ENCODE results near the gene CALB2. TPM values are rescaled to one million over a fixed set of nuclear protein-coding genes. Genes with fewer than 3 reads are reported as not detected.
"Not testable (repeated sequence)": the region's sequence is repeated elsewhere in the genome, so short reads cannot be mapped to it uniquely, and the experiment has no call there.

Gene CALB2, protein sequence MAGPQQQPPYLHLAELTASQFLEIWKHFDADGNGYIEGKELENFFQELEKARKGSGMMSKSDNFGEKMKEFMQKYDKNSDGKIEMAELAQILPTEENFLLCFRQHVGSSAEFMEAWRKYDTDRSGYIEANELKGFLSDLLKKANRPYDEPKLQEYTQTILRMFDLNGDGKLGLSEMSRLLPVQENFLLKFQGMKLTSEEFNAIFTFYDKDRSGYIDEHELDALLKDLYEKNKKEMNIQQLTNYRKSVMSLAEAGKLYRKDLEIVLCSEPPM
- 0.96 and 2.2 TPM in 2 replicates for total RNA-seq
- long read RNA-seq = 0 reads

DNA sequence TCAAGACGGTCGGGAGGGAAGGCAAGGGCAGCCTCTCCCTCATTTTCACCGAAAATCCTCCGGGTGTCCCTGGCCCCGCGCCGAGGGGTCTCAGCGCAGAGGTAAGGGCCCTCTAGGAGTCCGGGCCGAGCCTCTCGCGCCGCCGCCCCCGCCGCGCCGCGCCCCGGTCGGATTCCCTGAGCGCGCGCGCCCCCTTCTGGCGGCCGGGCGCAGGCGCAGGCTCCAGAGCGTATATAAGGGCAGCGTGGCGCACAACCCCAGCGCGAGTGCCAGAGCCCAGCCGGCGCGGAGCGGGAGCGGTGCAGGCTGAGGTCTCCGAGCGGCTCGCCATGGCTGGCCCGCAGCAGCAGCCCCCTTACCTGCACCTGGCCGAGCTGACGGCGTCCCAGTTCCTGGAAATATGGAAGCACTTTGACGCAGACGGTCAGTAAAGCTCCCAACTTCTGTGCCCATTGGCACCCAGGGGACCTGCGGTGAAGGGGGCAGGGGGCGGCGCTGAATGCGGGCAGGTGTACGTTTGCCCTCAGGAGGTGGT lies at the start of gene CALB2:
CALB2 (plus strand) TSS at position 260 of the 535 bp plus-strand sequence; CDS start at position 330, 70 bp downstream.
- Mint-ChIP-seq H3K4me1 (ENCODE audit: low read depth) (peaks cover 2% of the 10 kb centered on the region), H3K27ac (no peak within 1 kb of the TSS), H3K9me3 (ENCODE audit: low read depth) (no peaks in the 10 kb centered on the region), H3K36me3 (ENCODE audit: insufficient read depth) (no peaks in the 10 kb centered on the region), H3K4me3 (ENCODE audit: low read depth) (peak within 1 kb of the TSS; percentile 50), H3K27me3 (peaks cover 63% of the 10 kb centered on the region)
- peak; percentile 75 for DNase-seq (ENCODE audit: low spot score, unreplicated experiment)
- TF ChIP-seq, protein P1, sequence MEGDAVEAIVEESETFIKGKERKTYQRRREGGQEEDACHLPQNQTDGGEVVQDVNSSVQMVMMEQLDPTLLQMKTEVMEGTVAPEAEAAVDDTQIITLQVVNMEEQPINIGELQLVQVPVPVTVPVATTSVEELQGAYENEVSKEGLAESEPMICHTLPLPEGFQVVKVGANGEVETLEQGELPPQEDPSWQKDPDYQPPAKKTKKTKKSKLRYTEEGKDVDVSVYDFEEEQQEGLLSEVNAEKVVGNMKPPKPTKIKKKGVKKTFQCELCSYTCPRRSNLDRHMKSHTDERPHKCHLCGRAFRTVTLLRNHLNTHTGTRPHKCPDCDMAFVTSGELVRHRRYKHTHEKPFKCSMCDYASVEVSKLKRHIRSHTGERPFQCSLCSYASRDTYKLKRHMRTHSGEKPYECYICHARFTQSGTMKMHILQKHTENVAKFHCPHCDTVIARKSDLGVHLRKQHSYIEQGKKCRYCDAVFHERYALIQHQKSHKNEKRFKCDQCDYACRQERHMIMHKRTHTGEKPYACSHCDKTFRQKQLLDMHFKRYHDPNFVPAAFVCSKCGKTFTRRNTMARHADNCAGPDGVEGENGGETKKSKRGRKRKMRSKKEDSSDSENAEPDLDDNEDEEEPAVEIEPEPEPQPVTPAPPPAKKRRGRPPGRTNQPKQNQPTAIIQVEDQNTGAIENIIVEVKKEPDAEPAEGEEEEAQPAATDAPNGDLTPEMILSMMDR (IDR thresholded peaks at IDR 0.05; ENCODE audit: unreplicated experiment) = peak; percentile 99

DNA sequence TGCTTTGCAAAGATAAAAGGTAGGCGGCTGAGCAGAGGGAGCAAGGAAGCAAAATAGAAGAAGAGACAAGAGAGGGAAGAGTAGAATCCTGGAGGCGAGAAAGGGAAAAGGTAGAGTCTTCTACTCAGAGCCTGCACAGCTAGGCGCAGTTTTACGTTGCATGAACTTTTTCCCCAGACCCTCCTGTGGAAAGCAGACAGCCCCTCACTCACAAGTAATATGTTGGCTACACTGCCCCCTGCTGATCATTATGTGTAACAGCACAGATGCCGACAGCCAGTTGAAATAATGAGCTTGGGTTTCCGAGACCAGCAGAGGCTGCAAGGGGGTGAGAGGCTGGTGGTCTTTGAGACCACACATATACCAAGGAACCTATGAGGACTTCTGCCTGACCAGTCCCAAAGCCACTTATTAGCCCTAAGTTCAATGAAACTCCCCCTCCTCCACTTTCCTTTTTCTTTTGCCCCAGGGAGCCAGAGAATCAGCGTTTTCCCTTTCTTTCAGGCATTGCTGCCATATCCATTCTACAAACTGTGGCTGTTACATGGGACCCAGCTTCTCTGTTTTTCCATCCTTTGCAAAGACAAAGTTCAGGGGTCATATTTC lies 46.9 kb upstream of the CALB2 start:
- DNase-seq (ENCODE audit: low spot score, unreplicated experiment) = peak; percentile 30
- H3K4me1 Mint-ChIP-seq (ENCODE audit: low read depth) = no peaks in the 10 kb centered on the region
- no peak overlapping the region for H3K27ac Mint-ChIP-seq
- H3K36me3 Mint-ChIP-seq (ENCODE audit: insufficient read depth) = no peaks in the 10 kb centered on the region
- H3K9me3 Mint-ChIP-seq (ENCODE audit: low read depth) = no peaks in the 10 kb centered on the region
- H3K4me3 Mint-ChIP-seq (ENCODE audit: low read depth) = no peak overlapping the region
- TF ChIP-seq, protein P1 (IDR thresholded peaks at IDR 0.05; ENCODE audit: unreplicated experiment) = peak; percentile 84
- H3K27me3 Mint-ChIP-seq = peaks cover 39% of the 10 kb centered on the region

DNA sequence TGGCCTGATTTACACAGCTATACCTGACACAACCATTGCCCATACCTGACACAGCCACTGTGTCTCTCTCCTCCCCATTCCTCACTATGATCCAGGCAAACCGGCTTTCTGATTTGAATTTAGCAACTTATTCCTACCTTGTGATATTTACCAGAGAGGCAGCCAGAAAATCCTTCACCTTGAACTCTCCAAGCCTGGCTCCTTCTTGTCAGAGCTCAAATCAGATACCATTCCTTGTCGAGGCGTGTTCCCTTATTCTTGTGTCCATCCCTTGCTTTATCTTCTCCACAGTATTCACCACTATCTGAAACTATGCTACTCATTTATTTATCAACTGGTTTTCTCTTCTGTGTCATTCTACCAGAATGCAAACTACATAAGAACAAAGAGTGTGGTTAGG lies 44.9 kb upstream of the CALB2 start:
- DNase-seq (ENCODE audit: low spot score, unreplicated experiment) = not testable (repeated sequence)

DNA sequence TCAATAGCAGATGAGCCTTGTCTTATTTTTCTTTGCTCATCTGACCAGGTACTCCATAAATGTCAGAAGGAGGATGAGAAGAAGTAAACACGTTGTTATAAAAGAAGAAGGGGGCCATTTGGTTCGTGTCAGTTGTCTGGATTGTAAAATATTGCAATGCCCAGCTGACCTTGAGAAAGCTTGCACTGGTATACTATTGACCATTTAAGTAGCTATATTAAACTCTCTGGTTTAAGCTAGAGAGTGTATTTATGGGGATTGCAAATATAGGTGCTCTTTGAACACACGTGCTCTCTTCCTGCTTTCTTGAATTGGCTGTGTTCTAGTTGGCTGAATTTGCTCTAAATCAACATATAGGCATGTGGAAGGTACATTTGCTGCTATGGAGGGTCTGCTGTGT lies 43.3 kb upstream of the CALB2 start:
- Mint-ChIP-seq H3K27ac (no peak overlapping the region), H3K9me3 (ENCODE audit: low read depth) (no peaks in the 10 kb centered on the region), H3K27me3 (peaks cover 33% of the 10 kb centered on the region), H3K36me3 (ENCODE audit: insufficient read depth) (no peaks in the 10 kb centered on the region), H3K4me1 (ENCODE audit: low read depth) (no peaks in the 10 kb centered on the region), H3K4me3 (ENCODE audit: low read depth) (no peak overlapping the region)
- TF ChIP-seq, protein P1 (IDR thresholded peaks at IDR 0.05; ENCODE audit: unreplicated experiment) = no peak
- no peak for DNase-seq (ENCODE audit: low spot score, unreplicated experiment)

More for the DNA sequence above, 44.9 kb upstream of the CALB2 start:
- not testable (repeated sequence) for H3K36me3 Mint-ChIP-seq (ENCODE audit: insufficient read depth); H3K4me3 Mint-ChIP-seq (ENCODE audit: low read depth); H3K27ac Mint-ChIP-seq; H3K9me3 Mint-ChIP-seq (ENCODE audit: low read depth); H3K4me1 Mint-ChIP-seq (ENCODE audit: low read depth)
- peaks cover 38% of the 10 kb centered on the region for H3K27me3 Mint-ChIP-seq

DNA sequence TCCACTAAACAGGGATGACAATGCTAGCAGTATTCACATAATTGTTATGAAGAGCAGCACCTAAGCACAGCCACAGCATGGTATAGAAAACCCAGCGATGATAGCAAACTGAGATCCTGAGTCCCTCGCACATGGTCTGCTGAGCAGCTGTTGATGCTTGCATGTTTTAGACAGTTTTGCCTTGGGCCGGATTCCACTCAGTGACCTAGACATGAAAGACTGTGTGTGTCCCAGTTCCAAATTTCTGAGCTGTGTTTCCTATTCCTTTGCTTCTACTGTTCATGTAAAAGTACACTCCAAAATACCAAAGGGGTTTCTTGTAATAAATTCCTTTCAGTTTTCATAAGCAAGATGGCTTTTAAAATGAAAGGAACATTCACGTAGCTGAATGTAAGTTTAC lies 38.5 kb upstream of the CALB2 start:
- H3K27me3 Mint-ChIP-seq = peaks cover 25% of the 10 kb centered on the region

More for the DNA sequence above, 38.5 kb upstream of the CALB2 start:
- Mint-ChIP-seq H3K27ac (no peak overlapping the region), H3K36me3 (ENCODE audit: insufficient read depth) (no peaks in the 10 kb centered on the region), H3K9me3 (ENCODE audit: low read depth) (no peaks in the 10 kb centered on the region), H3K4me1 (ENCODE audit: low read depth) (no peaks in the 10 kb centered on the region), H3K4me3 (ENCODE audit: low read depth) (no peak overlapping the region)
- TF ChIP-seq, protein P1 (IDR thresholded peaks at IDR 0.05; ENCODE audit: unreplicated experiment) = no peak
- DNase-seq (ENCODE audit: low spot score, unreplicated experiment) = no peak

Data from progenitor cell of endocrine pancreas (in vitro differentiated cells).